M059J (cell line): ENCODE data around the gene BACH2. TPM values are rescaled to one million over a fixed set of nuclear protein-coding genes. Genes with fewer than 3 reads are reported as not detected.
"Not testable (repeated sequence)": the region's sequence is repeated elsewhere in the genome, so short reads cannot be mapped to it uniquely, and the experiment has no call there.

Experiments used
- DNase-seq: peaks from one replicate; pipeline ENCODE4 v3.0.0-alpha.2; 2012; ENCODE audit warnings: low read depth
- total RNA-seq: library from RNA; depleted of rRNA; stranded (reverse); fragments of >200 nt; shearing (Covaris generic); gene quantifications from 2 replicates; pipeline ENCODE4 v1.2.3, GENCODE V29; 2014

The BACH2 gene
- total RNA-seq, 1 experiment from 2014 or later = 0.17 TPM

DNA sequence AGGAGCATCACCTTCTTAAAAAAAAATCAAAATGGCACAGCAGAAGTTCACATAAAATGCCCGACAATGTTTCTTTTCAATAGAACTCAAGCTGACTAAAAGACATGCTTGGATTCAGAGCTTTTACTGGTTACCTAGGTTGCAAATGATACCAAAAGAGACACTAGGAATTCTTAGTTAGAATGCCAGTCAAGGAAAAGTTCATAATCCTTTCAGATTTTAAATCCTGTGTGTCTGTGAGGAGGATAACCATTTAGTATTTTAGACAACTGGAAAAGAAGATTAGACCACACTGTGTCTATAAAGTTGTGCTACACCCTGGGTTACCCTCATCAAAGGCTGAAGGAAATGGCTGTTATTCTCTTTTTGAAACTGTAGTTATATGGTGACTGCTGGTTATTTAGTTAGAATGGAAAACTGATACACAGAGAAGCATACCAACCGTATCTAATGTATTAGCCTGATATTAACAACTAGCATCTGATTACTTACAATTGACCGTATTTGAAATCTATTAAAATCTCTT lies 262.8 kb downstream of the BACH2 start:
- DNase-seq = no peak

DNA sequence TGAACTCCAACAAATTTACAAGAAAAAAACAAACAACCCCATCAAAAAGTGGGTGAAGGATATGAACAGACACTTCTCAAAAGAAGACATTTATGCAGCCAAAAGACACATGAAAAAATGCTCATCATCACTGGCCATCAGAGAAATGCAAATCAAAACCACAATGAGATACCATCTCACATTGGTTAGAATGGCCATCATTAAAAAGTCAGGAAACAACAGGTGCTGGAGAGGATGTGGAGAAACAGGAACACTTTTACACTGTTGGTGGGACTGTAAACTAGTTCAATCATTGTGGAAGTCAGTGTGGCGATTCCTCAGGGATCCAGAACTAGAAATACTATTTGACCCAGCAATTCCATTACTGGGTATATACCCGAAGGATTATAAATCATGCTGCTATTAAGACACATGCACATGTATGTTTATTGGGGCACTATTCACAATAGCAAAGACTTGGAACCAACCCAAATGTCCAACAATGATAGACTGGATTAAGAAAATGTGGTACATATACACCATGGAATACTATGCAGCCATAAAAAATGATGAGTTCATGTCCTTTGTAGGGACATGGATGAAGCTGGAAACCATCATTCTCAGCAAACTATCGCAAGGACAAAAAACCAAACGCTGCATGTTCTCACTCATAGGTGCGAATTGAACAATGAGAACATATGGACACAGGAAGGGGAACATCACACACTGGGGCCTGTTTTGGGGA lies 264.0 kb downstream of the BACH2 start:
- not testable (repeated sequence) for DNase-seq

DNA sequence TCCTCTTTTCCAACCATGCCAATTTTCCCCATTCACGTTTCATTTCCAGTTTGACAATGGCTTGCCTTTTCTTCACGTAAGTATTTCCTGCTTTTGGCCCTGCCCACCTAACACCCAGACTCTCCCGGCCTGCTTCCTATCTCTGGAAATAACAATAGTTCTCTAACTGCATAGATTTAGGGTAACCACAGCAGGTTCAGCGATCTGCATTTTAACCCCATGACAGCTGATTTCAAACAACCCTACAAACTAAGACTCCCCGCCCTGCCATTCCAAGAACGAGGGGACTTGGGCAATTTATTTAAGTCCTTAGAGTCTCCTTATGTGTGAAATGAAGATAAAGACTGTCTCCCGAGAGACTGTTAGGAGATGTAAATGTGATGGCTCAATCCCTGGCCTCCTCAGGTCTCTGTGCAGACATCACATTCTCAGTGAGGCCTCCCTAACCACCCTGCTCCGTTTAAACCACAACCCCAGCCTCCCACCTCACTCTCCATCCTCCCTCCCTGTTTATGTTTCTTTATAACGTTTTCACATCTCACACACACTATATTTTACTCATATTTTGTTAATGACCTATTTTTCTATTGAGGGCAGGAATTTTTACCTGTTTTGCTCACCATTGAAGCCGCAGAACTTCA lies 267.5 kb downstream of the BACH2 start:
- no peak for DNase-seq

DNA sequence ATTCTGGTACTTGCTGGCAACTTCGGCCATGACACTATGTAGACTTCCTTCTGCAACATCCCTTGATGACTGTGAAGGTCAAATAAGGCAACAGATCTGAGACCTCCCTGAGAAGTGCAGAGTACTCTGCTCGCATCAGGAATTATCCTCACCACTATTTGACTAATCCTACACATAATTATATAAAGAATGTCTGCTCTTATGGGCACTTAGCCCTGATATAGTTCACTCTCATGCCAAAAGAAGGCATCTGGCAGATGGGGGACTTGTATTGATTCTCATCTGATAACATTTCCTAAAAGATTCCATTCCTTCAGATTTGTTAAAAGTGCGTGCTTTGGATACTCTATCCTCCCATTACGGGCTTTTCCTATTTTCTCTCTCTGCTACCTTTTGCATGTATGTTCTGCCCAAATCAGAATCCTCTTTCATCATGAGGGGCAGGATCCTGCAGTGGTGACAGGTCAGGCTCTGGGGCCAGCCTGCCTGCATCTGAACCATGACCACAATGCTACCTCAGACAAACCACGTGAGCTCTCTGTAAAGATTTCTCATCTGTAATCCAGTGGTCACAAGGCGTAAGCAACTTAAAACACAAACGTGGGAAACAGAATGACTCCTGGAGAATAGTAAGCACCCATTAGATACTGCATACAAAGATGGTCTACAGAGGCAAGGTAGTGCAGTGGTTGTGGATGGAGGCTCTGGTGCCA lies 268.4 kb downstream of the BACH2 start:
- no peak for DNase-seq

DNA sequence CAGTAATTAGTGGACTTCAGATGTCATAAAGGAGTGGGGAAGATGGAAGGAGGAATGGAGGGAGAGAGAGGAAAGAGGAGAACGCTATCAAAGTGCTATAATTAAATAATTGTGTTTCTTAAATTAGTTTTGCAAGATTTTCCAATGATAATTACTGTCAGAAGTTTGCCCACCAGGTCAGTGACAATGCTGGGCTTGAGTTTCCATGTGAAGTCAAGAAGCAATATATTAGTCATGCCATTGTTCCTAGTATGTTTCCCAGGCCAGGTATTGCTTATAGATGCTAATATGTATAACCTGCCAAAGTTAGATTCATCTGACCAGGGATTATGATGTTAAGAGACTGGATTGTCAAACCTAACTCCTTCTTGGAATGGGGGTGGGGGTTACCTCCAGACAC lies 270.4 kb downstream of the BACH2 start:
- no peak for DNase-seq

DNA sequence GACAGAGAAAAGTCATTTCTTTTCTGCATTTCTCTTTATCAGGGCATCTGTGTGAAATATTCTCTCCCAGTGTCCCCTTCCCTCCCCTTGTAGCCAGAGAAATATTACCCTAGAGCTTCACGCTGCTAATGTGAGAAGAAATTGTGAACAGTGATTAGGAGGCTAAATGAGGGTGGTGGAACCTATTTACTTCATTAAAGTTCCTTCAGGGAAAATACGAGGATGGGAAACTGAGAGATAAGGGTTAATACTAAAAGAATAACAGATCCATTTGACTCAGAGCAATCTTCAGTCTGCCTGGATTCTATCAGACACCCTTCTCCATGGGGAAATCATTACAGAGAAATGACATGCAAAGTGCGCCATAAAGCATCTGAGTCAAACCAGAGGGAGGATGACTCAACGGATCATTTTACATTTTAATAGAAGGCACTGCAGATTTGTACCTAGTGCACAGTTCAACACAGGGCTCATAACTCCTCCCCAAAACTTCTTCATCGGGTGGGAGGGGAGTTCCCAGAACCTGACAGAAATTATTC lies 271.1 kb downstream of the BACH2 start:
- peak; percentile 80 for DNase-seq

DNA sequence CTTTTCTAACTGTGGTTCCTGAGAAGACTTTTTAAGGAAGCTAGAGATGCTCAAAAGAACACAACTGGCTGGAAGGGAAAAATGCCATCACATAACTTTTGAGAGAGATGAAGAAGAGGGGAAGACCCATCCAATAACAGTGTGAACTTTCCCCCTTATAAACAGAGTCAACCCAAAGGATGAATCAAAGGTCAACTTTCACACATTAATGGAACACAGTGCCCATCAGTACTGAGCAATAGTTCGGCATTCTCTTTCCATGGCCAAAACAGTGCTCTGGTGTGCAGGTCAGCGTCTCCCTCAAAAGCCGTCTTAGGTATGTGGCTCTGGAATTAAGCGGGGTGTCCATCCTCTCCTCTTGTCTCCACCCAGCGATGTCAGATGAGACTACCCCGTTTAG lies 272.0 kb downstream of the BACH2 start:
- DNase-seq = no peak

DNA sequence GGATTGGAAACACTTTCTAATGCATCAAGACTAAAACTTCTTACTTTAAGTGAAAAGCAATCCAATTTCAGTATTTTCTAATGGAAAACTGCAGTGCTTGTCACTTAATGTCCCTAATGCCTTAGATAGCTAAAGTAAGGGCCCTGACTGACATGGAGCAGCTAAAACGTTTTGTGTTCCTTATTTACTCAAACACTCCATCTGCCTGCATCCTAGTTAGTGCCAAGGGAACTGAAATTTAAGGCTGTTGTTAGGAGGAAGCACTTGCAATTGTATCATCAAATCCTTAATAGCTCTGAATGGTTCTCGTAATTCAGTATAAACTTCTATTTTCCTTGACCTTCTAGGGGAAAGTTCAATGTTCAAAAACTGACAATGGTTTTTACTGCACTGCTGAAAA lies 274.9 kb downstream of the BACH2 start:
- no peak for DNase-seq

DNA sequence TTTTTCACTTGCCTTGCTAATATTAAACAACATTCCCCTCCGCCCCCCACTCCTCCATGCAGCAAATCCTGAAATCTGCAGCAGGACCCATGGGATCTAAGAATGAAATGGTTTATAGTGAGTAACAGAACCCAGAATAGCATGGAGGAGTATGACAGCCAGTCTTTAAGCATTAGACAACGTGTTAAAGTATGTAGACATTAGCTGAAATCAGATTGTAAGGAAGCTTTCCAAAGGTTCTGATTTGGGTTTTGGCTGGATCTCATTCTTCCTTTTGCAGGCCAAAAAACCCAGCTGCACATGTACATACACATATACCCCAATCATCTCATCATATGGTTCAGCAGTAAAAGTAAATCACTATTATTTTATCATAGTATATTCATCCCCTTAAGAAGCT lies 275.9 kb downstream of the BACH2 start:
- DNase-seq = no peak

DNA sequence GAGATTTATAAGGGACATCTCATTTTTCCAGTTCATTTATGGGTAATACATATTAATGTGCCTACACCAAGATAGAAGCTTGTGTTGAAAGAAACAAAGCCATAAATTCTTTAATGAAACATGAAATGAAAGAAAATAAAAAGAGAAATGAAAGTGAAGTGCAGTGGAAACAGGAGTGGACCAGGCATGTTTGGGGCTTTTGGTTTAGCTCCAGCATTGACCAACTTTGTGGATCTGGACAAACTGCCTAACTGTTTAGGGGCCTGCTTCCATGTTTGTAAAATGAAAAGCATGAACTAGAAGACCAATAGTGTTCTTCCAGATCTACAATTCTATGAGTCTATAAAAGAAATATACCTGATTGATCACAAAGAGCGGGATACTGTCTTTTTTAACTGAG lies 277.4 kb downstream of the BACH2 start:
- DNase-seq = no peak

DNA sequence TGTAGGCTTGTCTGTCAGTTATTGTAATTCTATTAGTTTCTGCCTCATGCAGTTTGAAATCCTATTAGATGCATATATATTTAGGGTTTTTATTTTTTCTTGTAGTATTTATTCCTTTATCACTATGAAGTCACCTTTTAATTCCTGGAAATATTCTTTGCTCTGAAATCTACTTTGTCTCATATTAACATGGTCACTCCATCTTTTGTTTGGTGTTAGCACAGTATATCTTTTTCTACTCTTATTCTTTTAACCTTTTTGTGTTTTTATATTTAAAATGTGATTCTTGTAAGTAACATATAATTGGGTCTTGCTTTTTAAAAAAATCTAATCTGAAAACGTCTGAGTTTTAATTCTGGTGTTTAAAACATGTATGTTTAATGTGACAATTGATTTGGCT lies 280.8 kb downstream of the BACH2 start:
- no peak for DNase-seq

DNA sequence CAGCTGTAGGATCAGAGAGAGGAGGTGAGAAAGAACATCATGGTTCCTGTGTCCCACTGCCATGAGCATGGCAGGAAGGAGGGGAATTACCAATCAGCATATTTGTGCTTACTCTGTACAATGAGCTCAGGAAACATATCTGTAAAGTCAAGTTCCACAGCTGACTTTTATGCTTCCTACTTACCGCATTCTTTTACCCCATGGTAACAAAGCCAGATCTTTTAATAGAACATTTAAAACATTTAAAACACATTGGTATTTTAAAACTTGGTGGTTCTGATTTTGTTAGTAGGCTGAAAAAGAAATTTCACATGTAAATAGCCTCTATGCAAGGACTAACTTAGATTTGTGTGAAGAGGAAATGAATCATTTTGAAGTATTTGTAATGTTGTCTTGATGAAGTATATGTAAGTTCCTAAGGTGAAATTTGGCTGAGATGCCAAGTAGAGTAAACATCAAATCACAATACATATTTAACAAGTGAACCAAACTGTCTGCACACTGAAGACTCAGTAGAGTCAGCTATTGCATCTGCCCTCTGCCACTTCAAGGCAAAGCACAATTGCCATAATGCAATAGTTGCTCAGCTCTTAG lies 287.6 kb downstream of the BACH2 start:
- DNase-seq = peak; percentile 40

DNA sequence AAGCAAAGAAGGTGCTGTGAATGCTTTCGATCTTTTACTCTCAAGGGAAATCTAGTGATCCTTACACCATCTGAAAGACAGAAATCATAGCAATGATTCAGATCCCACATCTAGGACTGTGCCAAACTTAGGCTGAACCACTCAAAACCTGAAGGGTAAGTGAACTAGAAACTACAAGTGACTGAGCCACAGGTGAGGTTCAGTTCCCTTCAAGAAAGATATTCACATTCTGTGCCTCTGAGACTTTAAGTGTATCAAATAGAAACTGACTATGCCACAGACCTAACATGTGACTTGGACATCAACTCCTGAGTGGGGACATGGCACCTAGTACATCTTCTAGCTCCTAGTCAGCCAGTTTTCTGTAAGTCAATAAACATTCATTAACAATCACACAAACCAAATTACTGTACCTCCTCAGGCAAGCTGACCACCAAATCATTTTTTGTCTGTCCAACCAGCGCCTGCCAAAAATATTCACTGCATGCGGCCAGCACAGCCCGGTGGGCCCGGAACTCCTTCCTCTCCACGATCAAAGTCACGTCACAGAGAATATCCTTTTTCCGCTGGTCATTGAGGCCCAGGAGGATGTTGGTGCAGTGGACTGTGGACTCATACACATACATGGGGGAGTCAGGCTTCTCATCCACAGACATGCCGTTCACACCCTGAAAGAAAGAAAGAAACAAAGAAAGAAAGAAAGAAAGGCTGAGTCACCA lies 288.3 kb downstream of the BACH2 start:
- no peak for DNase-seq

DNA sequence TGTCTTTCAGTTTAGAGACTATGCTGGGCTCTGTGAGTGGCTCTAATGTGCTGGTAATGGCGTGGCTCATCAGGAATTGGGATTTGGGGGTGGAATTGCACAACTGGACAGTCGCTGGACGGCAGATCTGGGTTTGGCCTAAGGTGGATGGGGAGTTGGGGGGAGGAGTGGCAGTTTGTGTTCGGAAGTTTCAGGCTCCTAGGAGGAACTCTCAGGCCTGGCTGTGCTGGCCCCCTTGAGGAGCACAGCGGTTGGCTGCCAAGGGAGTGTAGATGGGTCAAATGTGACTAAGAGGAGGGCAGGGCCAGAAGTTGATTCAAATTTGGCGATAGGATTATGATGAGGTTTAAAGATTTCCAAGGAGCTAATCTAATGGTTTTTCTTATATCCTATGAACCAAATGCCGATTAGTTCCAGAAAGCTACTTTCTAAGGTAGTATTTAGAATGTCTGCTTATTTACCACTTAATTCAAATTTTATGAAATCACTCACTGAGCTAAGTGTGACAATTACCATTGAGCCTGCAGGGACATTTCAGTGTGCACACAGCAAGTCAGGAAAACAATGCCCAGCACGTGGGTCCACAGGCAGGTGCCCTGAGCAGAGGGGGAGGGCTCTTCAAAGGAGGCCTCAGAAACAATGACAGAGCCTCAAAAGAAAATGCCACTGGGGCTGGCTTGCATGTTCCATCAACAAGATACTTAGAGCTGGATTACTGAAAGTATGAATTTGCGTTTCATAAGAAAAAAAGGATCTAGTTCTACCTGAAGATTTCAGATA lies 291.4 kb downstream of the BACH2 start:
- DNase-seq = no peak

DNA sequence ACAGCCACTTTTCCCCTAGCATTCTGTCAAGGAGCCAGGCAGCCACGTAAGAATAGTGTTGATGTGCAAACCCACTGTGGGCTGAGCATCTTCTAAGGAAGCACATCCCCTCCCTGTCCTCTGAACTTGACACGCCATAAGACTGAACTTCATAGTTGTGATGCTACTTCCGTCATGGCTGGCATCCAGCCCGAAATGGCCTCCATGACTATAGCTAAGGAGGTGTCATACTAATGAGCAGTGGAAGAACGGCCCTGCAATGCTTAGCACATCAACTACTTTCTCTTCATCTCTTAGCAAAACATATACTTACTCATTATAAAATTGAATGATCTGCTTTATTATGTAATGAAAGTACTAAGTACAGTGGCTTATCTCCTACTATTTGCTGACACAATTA lies 292.1 kb downstream of the BACH2 start:
- DNase-seq = no peak

DNA sequence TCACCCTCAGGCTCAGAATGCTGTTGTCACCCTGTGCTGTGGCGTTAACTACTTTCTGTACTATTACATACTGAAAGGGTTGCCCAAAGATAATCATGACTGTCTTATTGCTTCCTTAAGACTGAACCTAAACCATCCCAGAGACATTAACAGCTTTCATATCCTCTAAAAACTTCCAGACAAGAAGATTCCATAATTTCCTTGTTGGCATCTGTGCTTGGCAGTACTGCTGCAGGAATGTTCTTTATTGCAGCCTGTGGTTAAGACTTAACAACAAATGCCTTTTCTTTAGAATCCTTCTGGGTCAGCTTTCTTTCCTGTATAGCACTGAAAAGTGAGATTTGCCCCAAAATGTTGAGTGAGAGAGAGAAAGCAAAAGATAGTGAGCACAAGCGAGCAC lies 292.7 kb downstream of the BACH2 start:
- no peak for DNase-seq

DNA sequence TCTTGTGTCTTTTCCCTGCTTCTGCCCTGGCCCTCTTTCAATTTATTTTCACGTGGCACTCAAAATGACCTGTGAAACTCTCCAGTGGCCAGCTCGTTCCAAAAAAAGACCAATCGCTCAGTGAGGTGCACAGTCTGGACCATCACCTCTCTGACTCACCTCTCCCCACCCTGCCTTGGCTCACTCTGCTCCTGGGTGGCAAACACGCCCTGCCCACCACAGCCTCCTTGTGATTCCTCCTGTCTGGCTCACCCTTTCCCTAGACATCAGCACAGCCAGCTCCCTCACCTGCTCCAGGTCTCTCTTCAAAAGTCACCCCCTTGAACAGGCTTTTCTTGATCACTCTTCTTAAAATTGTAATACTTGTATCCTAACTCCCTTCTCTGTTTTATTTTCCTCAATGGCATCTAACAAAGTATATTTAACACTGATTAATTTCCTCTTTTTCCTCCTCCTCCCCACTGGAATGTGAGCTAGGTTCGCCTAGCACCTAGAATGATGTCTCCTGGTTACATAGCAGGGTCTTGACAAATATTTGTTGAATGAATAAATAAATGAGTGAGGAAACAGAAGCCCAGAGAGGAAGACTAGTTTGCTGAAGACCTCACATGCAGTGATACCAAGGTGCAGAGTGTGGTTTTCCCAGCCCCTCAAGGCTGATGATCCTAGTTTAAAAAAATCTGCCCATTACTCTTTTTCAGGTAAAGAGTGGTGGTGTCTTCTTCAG lies 293.4 kb downstream of the BACH2 start:
- peak; percentile 7 for DNase-seq

DNA sequence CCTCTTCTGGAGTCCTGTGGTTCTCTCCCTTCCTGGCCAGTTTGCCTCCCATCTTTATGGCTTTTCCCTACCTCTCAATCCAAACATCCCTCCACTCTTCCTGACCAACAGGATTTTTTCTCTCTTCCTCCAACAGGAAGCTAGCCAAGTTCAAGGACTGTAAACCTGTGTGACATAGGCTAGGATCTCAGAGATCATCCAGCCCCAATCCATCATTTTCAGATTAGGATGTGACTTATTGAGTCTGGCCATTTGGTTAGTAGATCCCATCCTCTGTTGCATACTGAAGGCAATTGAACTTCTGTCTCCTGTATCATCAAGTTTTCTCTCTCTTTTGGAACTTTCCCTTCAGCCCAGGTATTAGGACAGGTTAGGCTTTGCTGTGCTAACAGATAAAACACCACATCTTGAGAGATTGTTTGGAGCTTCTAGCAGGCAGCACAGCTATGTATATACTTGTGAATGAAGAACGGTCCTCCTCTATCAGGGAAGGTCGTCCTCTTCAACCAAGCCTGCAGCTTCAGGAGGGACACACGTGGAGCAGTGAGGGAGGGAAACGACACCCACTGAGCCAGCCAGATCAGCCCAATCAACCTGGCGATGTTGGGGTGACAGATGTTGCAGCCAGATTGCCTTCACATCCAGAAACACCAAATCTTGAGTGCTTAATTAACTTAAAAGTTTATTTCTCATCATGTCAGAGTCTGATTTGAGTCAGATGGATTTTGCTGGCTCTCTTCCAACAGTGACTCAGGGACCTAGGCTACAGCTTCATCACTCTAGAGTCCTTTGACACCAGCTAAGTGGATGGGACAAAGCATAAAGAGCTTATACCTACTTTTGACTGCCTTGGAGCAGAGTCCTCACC lies 295.5 kb downstream of the BACH2 start:
- DNase-seq = peak; percentile 52
